Stimulated activated CD4-positive, alpha-beta T cell treated with anti-CD3 and anti-CD28 coated beads, Interleukin-1b, Interleukin-23, amount 100 ng/mL, for 48 hours (primary cell): Measurements from ENCODE around the gene FAM193A.
A peak's percentile ranks its signal among the peaks of the same experiment; 100 is the strongest.
"Not testable (repeated sequence)": the region's sequence is repeated elsewhere in the genome, so short reads cannot be mapped to it uniquely, and the experiment has no call there.

Experiments
- DNase-seq: peaks from one replicate; pipeline ENCODE4 v3.0.0-alpha.2; 2020

The FAM193A gene

GRCh38 chr4:2695346-2696060, 159.1 kb downstream of the FAM193A start:
- DNase-seq, result no peak

GRCh38 chr4:2696423-2696822, 160.0 kb downstream of the FAM193A start:
- no peak for DNase-seq

- DNase-seq, result no peak
Measured at GRCh38 chr4:2697995-2698414, 161.6 kb downstream of the FAM193A start.

GRCh38 chr4:2698504-2698903, 162.1 kb downstream of the FAM193A start:
- no peak for DNase-seq

GRCh38 chr4:2698951-2699505, 162.6 kb downstream of the FAM193A start:
- DNase-seq, result no peak

- DNase-seq, result no peak
Measured at GRCh38 chr4:2699534-2699933, 163.1 kb downstream of the FAM193A start.

- DNase-seq, result no peak
Measured at GRCh38 chr4:2700031-2700430, 163.6 kb downstream of the FAM193A start.

GRCh38 chr4:2702361-2702760, 165.9 kb downstream of the FAM193A start:
- no peak for DNase-seq

- no peak for DNase-seq
Measured at GRCh38 chr4:2702770-2703169, 166.3 kb downstream of the FAM193A start.

GRCh38 chr4:2712261-2712842, 175.9 kb downstream of the FAM193A start:
- no peak for DNase-seq

- no peak for DNase-seq
Measured at GRCh38 chr4:2713337-2713736, 176.9 kb downstream of the FAM193A start.

GRCh38 chr4:2714061-2714770, 177.8 kb downstream of the FAM193A start:
- peak; percentile 41 for DNase-seq

- no peak for DNase-seq
Measured at GRCh38 chr4:2714918-2715317, 178.5 kb downstream of the FAM193A start.

GRCh38 chr4:2715426-2715825, 179.0 kb downstream of the FAM193A start:
- DNase-seq, result no peak

GRCh38 chr4:2716236-2716635, 179.8 kb downstream of the FAM193A start:
- DNase-seq, result no peak

- DNase-seq, result no peak
Measured at GRCh38 chr4:2721586-2721985, 185.1 kb downstream of the FAM193A start.

- no peak for DNase-seq
Measured at GRCh38 chr4:2722033-2722432, 185.6 kb downstream of the FAM193A start.

- no peak for DNase-seq
Measured at GRCh38 chr4:2723751-2724150, 187.3 kb downstream of the FAM193A start.

GRCh38 chr4:2725380-2725779, 188.9 kb downstream of the FAM193A start:
- no peak for DNase-seq

GRCh38 chr4:2726881-2727280, 190.4 kb downstream of the FAM193A start:
- DNase-seq, result not testable (repeated sequence)

- no peak for DNase-seq
Measured at GRCh38 chr4:2728221-2728620, 191.8 kb downstream of the FAM193A start.

- DNase-seq, result no peak
Measured at GRCh38 chr4:2728806-2729532, 192.5 kb downstream of the FAM193A start.

GRCh38 chr4:2729533-2729875, 193.1 kb downstream of the FAM193A start:
- no peak for DNase-seq
